IPS-NIHi11 (cell line): ENCODE data around the gene NADSYN1.
A peak's percentile ranks its signal among the peaks of the same experiment; 100 is the strongest.

Source experiments
- DNase-seq: peaks from one replicate; pipeline ENCODE4 v3.0.0; 2012; ENCODE audit warnings: mixed read lengths, low spot score

Gene NADSYN1

DNA sequence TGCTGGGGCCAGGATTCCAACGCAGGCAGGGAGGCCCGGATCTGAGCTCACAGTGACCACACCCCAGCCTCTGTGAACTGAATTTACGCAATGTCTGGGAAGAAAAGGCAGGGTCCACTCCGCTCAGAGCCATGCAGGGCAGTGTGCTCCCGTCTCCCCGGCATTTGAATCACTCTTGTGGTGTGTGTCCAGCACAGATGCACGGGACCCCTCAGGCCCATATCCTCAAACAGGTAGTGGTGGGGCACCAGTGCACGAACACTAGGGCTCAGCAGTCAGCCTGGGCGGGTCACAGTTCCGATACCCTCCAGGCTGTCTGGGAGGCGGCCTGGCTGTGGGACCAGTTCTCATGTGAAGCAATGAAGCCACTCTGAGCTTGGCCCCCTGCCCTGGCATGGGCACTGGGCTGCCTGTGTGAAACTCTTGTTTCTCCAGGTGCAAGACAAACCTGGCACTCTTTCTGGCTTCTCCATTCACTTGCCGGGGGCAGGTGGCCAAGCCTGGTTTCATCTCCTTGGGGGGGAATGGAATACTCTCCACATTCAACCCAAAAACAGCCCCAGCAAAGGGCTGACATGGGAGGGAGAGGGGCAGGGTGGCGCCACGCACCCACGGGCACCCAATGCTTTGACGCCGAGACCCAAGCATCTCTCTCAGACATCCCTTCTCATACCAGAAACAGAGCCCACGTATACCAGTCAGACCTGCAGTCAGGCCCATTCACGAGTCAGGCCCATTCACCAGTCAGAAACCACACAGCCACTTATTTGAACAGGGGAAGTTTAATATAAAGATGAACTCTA, 19.2 kb upstream of the NADSYN1 start:
- no peak for DNase-seq

- DNase-seq, result no peak
These were observed 18.4 kb upstream of the NADSYN1 start for GRCh38 chr11:71434576-71435130.

- DNase-seq, result no peak
These were observed 17.6 kb upstream of the NADSYN1 start for GRCh38 chr11:71435278-71435951.

GRCh38 chr11:71436861-71437260, 16.1 kb upstream of the NADSYN1 start:
- no peak for DNase-seq

DNA sequence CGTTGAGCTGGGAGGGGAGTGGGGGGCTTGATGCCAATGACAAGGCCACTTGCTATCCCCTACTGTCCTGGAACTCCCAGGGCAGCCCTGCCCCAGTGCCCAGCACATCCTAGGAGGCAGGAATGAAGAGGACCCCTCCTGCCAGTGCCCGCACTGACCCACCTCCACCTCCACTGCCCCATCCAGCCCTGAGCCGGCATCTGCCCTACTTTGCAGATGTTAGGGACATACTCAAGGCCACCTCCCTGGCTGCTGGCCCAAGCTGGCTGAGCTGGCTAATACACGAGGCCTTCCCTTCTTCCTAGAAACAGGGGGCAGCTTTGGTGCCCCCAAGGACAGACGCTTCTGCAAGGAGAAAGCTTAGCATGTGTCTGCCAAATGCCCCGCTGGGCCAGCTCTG, 15.6 kb upstream of the NADSYN1 start:
- no peak for DNase-seq

- DNase-seq, result no peak
These were observed 15.1 kb upstream of the NADSYN1 start for GRCh38 chr11:71437879-71438278.

- no peak for DNase-seq
These were observed 14.4 kb upstream of the NADSYN1 start for GRCh38 chr11:71438650-71439049.

- no peak for DNase-seq
These were observed 12.8 kb upstream of the NADSYN1 start for GRCh38 chr11:71440021-71440755.

- no peak for DNase-seq
These were observed 11.8 kb upstream of the NADSYN1 start for GRCh38 chr11:71441251-71441650.

DNA sequence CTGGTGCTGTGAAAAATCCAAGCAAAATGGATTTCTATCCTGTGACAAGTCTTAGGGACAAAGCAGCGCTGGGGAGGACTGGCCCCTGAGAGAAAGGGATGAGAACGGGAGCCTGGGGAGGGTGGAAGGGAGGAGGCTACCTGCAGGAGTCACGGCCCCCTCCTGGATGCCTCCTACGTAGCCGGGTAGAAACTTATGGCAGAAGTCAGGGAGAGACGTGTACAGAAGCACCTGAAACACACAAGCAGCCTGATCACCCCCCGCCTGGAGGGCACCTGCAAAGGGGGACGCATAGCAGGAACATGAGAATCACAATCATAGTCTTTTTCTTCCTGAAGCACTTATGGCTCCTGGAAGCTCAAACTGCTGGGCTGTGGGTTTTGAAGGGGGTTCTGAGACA, 10.9 kb upstream of the NADSYN1 start:
- no peak for DNase-seq

- no peak for DNase-seq
These were observed 10.1 kb upstream of the NADSYN1 start for GRCh38 chr11:71442880-71443279.

- DNase-seq, result no peak
These were observed 9.1 kb upstream of the NADSYN1 start for GRCh38 chr11:71443736-71444445.

- DNase-seq, result no peak
These were observed 8.2 kb upstream of the NADSYN1 start for GRCh38 chr11:71444811-71445210.

DNA sequence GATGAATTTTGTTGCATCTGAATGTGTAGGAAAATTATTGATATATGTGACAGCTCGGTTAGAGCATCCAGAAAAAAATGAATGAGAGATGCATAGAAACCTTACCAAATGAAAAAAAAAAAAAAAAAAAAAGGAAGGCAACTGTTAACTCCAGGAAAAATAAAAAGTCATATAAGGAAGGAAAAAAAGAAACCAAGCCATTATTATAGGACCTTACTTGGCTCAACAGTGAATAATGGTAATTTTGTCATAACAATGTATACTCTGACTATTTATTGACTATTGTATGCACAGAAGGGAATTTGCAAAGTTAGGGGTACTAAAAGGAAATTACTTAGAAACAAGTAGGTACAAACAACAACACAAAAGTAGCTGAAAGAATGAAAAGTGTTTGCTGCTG, 6.9 kb upstream of the NADSYN1 start:
- no peak for DNase-seq

DNA sequence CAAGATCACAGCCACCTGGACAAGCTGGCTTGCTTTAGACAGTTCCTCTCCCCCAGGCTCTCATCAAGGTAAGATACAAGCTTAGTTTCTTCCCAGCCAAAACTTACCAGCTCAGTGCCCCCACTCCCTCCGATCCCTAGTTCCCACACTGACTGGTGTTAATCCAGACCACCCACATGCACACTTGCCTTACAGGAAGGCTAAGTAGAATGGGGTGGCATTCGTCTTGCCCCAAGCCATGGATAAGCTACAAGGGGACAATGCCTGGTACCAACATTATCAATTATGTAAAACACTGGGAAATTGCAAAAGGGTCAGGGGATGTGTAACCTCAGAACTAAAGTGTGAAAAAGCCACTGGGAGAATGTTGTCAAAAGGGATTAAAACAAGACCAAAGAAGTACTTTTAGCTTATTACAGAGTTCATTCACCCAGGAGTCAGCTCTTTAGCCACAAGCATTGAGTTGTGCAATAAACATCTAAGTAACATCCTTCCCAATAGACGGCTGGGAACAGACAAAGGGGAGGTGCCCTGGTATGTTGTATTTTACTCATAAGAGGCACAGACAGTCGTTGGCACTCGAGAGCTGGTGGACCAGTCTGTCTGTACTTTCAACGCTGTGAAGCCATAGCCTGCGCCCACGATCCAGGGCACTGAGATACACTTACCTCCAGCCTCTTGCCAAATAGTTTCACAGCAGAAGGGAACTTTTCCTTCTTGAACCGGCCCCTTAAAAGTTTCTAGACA, 5.9 kb upstream of the NADSYN1 start:
- no peak for DNase-seq

DNA sequence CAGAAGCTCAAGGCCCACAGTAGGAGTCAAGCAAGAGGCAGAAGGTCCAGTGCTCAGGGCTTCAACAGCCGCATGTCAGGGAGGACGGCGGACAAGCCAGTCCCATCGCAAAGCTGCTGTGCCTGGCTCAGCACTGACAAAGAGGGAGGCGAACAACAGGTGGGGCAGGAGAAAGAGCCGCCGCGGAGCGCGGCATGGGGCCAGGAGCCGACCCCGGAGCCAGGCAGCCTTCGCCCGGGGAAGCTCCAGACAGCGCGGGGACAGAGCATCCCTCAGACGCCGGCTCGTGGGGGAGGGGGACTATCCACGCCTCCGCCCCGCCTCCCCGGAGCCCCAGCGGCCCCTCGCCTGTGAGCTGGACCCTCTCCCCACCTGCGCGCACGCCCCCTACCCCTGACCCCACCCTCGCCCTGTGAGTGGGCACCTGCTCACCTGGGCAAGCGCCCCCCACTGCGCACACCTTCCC, 5.2 kb upstream of the NADSYN1 start:
- DNase-seq, result peak; percentile 75

DNA sequence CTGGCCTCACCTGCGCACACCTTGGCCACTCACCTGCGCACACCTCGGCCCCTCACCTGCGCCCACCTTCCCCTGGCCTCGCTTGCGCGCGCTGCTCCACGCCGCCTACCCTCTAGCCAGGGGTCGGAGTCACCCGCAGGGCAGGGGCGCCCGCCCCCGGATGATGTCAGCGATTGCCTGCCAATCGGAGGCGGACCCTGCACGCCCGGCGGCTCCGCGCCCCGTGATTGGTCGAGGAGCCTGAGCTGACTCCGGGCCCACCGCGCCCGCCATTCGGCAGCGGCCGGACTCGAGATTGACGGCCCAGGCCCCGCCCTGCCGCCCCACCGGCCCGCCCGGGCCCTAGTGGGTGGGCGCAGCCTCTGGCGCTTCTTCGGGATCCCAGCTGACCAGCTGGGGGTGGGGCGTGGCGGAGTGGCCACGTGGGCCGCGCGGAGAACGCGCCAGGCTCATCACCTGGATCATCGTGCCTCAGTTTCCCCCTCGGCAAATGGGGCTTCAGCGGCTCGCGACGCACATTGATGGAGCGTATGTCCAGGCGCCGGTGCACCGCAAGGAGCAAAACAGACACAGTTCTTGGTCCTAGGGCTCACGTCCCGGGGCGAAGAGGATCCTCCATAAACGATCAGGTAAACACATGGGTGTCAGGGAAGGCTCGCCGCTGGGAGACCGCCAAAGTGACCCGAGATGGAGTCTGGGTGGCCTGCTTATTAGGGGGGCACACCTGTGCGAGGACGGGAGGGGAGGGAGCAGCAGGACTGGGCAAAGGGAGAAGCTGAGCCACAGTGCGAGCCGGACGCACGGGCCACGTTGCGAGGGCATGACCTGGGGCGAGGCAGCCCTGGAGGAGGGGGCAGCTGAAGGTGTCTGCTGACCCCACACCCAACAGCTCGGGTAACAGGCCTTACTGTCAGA, 4.5 kb upstream of the NADSYN1 start, which contains the start of gene DHCR7:
Gene DHCR7, minus strand, starts transcription at position 137 of the 915 bp plus-strand sequence. CDS start 3,441 bp downstream, outside the sequence.
- DNase-seq, result peak; percentile 99

GRCh38 chr11:71449596-71449995, 3.4 kb upstream of the NADSYN1 start:
- DNase-seq, result no peak

DNA sequence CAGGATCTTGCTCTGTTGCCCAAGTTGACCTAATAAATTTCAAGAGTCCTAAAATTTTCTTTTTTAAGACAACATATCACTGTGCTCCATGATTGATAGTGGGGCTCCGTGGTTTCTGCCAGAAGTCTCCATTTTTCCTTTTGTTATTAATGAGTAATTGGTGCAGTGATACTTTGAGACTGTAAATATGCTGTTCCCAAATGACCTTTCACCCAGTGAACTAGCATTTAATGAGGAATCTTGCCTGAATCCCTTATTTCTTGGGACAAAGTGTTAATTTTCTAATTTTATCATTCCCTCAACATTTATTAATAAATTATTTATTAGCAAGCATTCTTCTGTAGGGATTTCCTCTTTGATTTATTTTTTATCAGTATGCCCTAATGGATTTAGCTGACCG, 2.5 kb upstream of the NADSYN1 start:
- no peak for DNase-seq

GRCh38 chr11:71450939-71451338, 2.1 kb upstream of the NADSYN1 start:
- no peak for DNase-seq
